GM23338 (cell line): ENCODE data around the gene RUNDC3A.

ENCODE experiments used
- CREB1 ChIP-seq: fragments of 250-450 bp; sonication (Bioruptor Pico); IDR thresholded peaks from 2 replicates; pipeline ENCODE4 v1.5.0; 2020; ENCODE audit warnings: low read depth, mild to moderate bottlenecking, moderate library complexity
- CTCF ChIP-seq, 2 experiments: fragments of 200-600 bp in 1 of 2; sonication (generic) in 1 of 2; conservative IDR thresholded peaks; 2 replicates each; pipeline versions ENCODE4 v1.5.1 to v1.6.1; 2016 to 2017; ENCODE audit warnings: antibody characterized with exemption in 2 of 2, low read depth in 2 of 2, mild to moderate bottlenecking in 2 of 2, moderate library complexity in 1 of 2
- ETS1 ChIP-seq: IDR thresholded peaks from 2 replicates; pipeline ENCODE4 v1.6.1; 2016; ENCODE audit warnings: antibody characterized with exemption
- EZH2 ChIP-seq: fragments of 200-600 bp; sonication (generic); IDR thresholded peaks from one replicate; pipeline ENCODE4 v1.8.0; 2017; ENCODE audit warnings: antibody characterized with exemption, mild to moderate bottlenecking, low read depth; ENCODE audit not compliant: unreplicated experiment
- EZH2phosphoT487 ChIP-seq: fragments of 200-600 bp; sonication (generic); IDR thresholded peaks from one replicate; pipeline ENCODE4 v1.8.1; 2018; ENCODE audit warnings: antibody characterized with exemption; ENCODE audit not compliant: unreplicated experiment
- JUNB ChIP-seq: IDR thresholded peaks from one replicate; pipeline ENCODE4 v1.6.1; 2016; ENCODE audit warnings: antibody characterized with exemption; ENCODE audit not compliant: unreplicated experiment
- NANOG ChIP-seq: IDR thresholded peaks from 2 replicates; pipeline ENCODE4 v1.6.1; 2016; ENCODE audit warnings: antibody characterized with exemption, borderline replicate concordance
- POLR2AphosphoS5 ChIP-seq: IDR thresholded peaks from 2 replicates; pipeline ENCODE4 v1.6.1; 2016; ENCODE audit warnings: antibody characterized with exemption, low read depth
- REST ChIP-seq: IDR thresholded peaks from one replicate; pipeline ENCODE4 v1.6.1; 2018; ENCODE audit warnings: antibody characterized with exemption; ENCODE audit not compliant: unreplicated experiment
- STAT1 ChIP-seq: IDR thresholded peaks from one replicate; pipeline ENCODE4 v1.6.1; 2016; ENCODE audit warnings: antibody characterized with exemption; ENCODE audit not compliant: unreplicated experiment
- ZNF114 ChIP-seq: fragments of 250-450 bp; sonication (Bioruptor Pico); IDR thresholded peaks from 2 replicates; pipeline ENCODE4 v1.5.0; 2020; ENCODE audit warnings: mild to moderate bottlenecking, moderate library complexity
- ZNF331 ChIP-seq: fragments of 250-450 bp; sonication (Bioruptor Pico); IDR thresholded peaks from 2 replicates; pipeline ENCODE4 v1.5.0; 2020; ENCODE audit warnings: low read depth, mild to moderate bottlenecking, moderate library complexity

- TF ChIP-seq POLR2AphosphoS5 (no peak), REST (no peak), CTCF (conservative IDR thresholded peaks at IDR 0.05; ENCODE audit: low read depth in 2 of 2) (no peak), JUNB (no peak), EZH2phosphoT487 (no peak), EZH2 (no peak), ZNF114 (no peak), ZNF331 (no peak), ETS1 (no peak), NANOG (no peak), STAT1 (no peak), CREB1 (CRISPR knock-in tag) (no peak)
Observed at GRCh38 chr17:44312396-44313104, 4.1 kb downstream of the RUNDC3A start.
